T follicular helper cell (primary cell): ENCODE results near the gene FAM117B.

Experiments
- DNase-seq: peaks from one replicate; pipeline ENCODE4 v3.0.0-alpha.2; 2020; ENCODE audit warnings: low read depth
- total RNA-seq, 2 experiments: gene quantifications; one replicate each; lab custom pipeline; 2026; lab: John Stamatoyannopoulos, UW

FAM117B gene
- 26.7 to 51.8 reads per million in 2 experiments for total RNA-seq

DNA sequence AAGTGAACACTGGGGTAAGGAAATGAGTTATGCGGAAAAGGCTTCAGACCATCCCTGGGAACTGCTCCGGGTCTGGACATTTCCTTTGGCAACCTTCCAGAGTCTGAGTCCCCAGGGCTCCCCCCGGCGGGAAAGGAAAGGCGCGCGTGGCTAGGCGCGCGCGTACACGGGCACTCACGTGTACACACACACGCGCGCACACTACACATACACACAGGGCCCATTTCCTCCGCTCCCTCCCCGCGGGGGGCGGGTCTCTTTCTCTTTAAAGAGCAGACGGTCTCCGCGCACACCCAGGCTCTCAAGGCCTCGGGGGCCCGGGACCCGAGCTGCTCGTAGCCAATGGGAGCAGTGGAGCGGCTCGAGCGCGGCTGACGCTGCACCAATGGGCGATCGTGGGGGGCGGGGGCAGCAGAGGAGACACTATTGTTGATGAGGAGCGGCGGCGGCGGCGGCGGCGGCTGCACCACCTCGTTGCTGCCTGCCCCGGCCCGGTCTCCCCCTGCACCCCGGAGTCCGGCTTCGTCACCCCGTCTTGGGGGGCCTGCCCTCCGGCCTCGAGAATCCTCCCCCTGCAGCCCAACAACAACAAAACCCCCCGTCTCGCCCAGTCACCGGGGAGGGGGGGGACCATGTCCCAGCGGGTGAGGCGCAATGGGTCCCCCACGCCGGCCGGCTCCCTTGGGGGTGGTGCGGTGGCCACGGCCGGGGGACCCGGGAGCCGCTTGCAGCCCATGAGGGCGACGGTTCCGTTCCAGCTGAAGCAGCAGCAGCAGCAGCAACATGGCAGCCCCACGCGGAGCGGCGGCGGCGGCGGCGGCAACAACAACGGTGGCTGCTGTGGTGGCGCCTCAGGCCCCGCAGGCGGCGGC lies at the start of gene FAM117B:
Gene FAM117B, plus strand, starts transcription at position 414 of the 872 bp plus-strand sequence. Its CDS starts 219 bp downstream, at position 633.
- DNase-seq, result peak; percentile 98

DNA sequence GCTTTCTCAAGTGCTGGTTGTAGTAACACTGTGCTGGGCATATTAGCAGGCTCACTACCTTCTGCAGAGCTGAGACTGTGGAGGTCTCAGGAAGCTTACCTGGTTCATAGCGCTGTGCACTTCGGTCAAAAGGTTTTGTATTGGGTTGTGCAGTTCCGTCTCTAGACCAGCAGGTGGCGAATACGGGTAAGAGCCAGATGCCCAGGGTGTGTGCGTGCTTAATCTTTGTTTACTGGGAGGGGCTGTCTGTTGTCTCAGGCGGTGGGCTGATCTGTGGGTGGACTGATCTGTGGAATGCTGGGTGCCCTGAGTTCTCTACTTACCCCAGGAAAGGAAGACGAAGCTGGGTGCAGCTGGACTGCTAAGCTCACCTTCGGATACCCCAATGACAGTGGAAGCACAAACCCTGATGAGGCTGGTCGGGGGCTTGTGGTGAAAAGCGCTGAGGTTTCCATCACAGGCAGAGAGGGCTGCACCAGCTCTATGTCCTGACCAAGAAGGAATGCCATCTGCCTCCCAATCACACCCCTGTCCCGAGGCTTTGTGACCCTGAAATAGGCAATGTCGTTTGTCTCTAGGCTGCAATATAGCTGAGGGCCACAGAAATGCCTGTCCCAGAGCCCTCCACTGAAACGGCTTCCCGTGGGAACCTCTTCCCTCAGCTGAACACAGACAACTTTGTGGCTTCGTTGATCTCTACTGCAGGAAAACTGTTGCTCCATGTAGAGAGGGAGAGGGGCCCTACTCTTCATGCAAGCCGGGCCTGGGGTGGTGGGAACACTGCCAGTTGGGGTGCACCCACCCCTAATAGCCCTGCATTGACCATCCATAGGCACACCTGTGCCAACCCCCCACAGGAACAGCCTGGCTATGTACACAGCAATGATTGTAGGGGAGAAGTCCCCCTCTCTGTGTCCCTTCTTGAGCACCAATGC lies 45.9 kb upstream of the FAM117B start:
- peak; percentile 51 for DNase-seq

DNA sequence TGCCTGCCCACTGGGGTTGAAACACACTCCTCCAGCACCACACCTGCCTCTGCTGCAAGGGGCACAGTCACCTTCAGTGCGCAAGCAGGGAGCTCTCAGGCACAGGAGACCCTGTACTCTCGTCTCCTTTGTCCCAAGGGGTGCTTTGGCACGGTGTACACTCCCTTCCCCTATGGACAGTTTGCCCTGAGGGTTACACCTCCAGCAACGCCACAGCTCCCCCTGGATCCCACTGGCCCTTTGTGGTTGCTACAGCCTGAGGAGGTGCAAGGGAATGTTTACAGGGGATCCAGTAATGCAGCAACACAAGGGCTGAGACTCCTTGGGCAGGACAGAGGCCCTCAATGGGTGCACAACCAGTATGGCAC lies 45.2 kb upstream of the FAM117B start:
- no peak for DNase-seq

DNA sequence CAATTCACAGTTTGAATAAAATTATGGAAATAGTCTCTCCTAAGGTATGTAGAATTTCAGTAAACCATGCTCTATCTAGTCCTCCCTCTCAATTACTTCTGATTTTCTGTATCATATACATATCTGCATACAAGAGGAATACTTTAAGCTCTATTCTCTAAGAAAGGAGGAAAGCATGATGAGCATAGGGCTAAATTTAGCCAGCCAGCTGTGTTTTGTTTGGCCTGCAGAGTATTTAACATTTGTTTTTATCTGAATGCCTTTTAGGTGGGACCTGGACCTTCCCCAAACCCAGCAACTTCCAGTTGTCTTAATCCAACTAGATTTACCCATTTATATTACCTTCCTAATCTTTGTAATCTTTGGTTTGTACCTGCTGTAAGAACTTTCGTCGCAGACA lies 42.2 kb upstream of the FAM117B start:
- no peak for DNase-seq

DNA sequence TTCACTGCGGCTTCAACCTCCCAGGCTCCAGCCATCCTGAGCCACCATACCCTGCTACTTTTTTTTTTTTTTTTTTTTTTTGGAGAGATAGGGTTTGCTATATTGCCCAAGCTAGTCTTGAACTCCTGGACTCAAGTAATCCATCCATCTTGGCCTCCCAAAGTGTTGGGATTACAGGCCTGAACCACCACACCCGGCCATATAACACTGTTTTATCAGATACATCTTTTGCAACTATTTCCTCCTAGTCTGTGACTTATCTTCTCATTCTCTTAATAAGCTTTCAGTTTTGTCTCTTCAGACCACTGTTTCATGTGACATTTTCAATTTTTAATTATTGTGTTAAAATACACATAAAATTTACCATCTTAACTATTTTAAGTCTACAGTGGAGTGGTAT lies 35.7 kb upstream of the FAM117B start:
- no peak for DNase-seq

DNA sequence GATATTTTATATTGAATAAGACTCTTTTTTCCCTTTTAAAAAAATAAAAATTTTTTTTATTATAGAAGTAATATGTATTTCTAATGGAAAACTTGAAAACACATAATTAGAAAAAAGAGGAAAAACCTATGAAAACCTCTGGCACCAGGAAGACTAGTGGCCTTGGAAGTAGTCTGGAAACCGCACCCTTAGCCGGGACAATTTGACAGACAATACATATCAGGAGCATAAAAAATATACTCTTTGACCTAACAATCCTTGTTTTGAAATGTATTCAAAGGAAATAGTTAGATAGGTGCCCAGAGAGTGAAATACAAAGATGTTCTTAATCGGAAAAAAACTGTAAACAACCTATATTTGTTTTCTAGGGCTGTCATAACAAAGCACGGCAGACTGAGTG lies 34.9 kb upstream of the FAM117B start:
- DNase-seq, result no peak

DNA sequence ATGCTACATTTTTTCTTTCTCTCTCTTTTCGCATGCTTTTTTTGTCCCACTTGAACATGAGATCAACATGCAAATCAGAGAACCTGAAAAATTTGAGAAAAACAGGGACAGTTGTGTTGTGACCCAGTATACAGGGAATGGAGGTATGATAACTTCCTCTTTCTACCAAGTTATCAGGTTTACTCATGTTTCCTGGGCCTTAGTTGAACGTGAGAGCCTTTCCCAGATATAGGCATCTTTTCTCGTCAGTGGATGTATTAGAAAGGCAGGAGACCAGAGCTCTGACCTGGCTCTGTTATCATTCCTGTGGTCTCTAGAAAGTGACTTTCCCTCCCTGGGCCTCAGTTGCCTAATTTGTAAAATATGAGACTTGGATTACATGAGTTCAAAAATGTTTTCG lies 30.1 kb upstream of the FAM117B start:
- no peak for DNase-seq

DNA sequence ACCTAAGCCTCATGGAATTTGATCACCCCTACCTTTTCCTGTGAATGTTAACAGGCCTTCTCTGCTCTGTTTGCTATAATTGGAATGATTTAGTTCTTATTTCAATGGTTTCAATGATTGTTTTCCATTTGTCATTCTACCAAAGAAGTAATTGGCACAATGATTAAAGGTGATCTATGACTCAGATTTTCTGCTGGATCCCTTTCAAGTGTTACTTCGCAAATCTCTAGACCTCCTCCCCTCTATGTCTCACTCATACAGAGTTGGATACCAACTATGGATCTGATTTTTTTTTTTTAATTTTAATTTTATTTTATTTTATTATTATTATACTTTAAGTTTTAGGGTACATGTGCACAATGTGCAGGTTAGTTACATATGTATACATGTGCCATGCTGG lies 29.6 kb upstream of the FAM117B start:
- no peak for DNase-seq

DNA sequence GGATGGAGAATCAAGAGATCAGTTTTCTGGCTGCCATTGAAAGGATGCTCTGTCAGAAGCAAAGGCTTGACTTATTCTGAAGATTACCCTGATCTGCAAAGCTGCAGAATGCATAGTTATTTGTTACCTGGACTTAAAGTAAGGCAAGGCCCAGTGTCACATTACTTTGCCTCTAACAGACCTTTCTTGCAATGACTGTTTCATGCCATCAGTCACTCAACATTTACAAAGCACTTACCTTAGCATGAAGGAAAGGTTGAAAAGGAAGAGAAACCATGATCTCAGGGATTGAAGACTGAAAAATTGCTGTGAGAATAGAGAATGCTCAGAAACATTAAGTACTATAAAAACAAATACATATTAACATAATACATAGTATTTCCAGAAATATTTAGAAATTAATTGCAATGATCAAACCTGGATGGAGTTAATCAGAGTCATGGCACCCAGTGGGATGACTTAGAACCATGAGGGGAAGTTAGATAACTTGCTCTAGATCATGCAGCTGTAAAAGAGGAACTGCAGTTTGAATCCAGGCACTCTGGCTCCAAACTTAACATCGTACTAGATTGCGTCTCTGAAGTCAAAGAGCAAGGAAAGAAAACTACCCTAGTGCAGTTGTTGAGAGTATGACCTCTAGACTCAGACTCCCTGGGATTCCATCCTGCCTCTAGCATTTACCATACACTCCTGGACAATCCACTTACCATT lies 26.5 kb upstream of the FAM117B start:
- DNase-seq, result no peak

DNA sequence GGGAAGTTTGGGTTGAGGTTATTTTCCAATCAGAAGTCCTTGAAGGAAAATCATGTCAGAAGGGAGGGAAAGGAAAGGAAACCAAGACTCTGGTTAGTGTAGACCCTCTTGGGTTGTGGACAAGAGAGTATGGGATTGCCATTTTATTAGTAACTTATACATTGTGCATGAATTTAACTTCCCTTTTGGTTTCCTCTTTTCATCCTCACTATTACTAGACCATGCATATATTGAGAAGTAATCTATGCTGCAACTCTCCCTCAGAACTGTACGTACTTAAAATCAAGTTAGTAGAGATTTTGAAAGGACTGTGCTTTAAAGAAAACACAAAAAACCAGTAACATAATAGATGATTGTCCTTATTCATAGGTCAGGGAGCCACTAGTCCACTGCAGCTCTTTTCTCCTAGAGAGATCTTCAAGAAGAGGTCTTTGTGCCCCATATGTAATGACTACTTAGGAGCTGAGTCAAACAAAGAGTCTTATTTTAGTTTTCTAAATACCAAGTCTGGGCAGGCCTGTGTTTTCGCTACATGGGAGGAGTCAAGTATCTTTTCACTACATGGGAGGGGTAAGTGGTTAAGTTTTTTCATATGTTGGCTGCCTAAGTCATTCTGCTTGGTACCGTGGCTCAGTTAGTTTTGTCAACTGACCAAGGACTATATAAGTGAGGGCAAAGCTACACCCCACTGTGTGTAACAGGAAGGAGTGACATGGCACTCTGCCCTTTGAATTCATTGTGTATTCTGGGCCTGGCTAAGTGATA lies 25.2 kb upstream of the FAM117B start:
- no peak for DNase-seq

DNA sequence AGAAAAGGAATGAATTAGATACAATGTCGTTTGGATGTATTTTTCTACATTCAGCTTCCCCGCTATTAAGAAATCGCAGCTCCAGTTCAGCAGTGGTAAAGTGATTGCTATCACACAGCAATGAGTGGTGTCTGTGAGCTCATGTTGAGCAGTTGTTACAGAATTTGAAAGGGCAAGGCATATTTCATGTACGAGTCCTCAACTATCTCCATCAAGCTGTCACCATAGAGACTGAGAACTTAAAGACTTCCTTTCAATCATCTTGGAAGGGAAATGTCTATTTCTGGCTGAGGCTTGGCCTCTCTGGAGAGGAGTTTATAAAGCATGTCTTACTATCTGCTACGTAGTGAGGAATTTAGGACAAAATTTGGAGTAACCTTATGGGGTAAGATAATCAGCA lies 24.4 kb upstream of the FAM117B start:
- no peak for DNase-seq

DNA sequence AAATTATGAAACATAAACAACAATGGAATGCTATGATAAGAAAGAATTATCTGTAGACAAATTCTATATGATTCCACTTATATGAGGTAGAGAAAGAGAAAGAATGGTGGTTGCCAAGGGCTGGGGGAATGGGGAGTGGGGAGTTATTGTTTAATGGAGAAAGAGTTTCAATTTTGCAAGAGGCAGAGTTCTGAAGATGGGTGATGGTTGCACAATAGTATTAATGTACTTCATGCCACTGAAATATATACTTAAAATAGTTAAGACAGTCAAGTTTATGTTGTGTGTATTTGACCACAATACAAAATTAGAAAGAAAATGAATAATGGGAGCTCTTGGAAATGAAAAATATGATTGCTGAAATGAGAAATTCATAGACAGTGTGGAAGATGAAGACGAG lies 22.6 kb upstream of the FAM117B start:
- DNase-seq, result no peak

DNA sequence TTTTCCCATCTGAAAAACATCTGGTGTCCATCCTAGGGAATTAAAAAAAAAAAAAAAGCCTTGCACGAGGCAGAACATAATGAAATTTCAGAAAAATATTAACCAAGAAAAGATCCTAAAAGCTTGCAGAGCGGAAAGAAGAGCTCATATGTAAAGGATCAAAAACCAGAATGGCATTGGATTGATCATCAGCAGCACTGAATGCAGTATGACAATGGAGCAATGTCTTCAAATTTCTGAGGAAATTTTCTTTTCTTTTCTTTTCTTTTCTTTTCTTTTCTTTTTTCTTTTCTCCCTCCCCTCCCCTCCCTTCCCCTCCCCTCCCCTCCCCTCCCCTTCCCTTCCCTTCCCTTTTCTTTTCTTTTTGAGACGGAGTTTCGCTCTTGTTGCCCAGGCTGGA lies 21.3 kb upstream of the FAM117B start:
- no peak for DNase-seq

DNA sequence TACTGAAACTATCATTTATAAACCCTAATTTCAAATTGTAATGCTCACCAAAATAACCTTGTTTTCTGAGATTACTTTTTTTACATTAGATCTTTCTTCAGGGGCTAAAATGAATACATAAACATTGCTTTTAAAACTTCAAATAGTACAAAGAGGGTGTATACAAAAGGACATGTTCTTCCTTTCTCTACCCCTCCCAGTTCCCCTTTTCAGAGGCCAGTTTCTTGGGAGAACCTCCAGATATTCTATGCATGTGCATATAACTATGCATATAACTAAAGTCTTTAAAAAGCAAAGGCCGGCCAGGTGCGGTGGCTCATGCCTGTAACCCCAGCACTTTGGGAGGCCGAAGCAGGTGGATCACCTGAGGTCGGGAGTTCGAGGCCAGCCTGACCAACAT lies 10.6 kb upstream of the FAM117B start:
- no peak for DNase-seq

DNA sequence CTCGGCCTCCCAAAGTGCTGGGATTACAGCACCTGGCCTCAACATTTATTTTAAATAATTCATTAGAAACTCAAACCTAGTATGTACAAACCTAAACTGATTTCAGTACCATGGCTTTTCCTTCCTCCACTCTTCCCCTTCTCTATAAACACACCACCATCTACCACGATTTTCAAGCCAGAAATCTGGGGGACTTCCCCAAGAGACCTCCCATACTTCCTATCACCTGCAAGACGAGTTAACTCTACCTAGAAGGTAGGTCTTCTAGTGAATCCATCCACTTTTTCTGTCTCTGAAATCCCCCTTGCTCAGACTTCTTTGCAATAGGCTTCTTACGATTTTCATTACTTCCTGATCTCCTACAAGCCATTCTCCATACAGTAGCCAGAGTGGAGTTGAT lies 7.7 kb upstream of the FAM117B start:
- no peak for DNase-seq

DNA sequence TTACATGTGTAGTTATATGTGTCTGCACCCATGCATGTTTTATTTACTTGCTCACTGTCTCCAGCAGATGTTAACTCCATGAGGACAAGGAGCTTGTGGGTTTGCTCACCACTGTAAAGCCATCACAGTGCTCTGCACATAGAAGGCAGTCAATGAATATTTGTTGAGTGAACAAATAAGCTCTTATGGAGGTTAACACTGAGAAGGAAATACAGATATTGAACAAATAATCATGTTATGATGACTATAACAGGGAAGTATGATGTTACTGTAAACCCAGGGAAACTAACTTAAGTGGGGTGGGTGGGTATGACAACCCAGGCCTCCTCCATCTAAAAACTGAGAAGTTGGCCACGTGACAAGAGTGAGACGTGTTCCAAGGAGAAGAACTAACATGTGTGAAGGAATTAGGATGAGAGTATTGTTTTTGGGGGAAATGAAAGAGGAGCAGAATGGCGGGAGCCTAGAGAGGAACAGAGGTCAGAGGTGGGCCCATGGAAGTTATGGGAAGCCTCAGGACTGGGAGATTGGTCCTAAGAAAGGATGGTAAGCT lies 6.0 kb upstream of the FAM117B start:
- DNase-seq, result no peak

DNA sequence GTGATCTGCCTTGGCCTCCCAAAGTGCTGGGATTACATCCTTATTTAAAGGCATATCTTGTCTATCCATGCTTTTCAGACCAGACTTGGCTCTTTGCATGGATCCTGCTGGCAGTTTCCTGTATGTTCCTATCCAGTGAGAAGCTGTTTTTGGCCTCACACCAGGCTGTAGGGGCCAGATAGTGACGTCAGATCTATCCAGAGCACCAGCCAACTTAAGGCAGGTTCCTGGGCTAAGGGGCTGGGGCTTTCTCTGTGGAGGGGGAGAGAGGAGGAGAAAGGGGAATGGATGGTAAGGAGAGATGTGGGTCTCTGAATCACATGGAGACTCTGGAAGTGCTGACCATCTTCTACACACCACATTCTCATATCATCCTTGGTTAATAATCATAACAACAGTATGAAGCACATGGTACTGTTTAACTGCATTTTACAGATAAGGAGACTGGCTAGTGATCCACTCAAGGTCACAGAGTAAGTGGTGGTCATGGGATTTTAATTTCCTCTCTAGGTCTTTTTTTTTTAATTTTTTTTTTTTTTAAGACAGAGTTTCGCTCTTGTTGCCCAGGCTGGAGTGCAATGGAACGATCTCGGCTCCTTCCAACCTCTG lies 2.0 kb upstream of the FAM117B start:
- no peak for DNase-seq

DNA sequence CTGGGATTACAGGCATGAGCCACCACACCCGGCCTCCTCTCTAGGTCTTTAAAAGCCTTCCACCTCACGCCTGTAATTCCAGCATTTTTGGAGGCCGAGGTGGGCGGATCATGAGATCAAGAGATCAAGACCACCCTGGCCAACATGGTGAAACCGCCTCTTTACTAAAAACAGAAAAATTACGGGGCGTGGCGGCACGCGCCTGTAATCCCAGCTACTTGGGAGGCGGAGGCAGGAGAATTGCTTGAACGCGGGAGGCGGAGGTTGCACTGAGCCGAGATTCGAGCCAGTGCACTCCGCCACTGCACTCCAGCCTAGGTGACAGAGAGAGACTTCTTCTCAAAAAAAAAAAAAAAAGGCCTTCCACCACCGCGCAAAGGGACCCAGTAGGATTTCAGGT lies 1.3 kb upstream of the FAM117B start:
- DNase-seq, result no peak

DNA sequence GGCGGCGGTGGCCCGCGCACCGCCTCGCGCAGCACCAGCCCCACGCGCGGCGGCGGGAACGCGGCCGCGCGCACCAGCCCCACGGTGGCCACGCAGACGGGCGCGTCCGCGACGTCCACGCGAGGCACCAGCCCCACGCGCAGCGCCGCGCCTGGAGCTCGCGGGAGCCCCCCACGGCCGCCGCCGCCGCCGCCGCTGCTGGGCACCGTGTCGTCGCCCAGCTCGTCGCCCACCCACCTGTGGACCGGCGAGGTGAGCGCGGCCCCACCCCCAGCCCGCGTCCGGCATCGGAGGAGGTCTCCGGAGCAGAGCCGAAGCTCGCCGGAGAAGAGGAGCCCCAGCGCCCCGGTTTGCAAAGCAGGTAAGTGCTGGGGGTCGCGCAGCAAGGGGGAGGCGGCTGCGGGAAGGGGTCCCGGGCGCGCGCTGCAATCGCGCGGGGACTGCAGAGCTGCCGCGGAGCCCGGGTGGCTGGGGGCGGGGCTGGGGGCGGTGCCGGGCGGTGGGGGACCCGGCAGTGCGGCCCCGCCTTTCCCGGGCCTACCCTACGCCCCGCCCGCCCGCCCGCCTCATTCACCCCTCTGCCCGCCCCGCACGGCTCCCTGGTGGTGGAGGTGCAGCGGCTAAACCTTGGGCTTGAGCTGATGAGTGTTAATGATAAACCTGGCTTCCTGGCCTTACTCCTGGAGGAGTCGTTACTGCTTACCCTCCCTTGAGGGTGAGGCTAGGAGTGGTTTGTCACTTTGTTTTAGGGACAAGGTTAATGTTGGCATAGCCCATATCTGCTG lies 851 bp downstream of the FAM117B start:
- DNase-seq, result peak; percentile 84

DNA sequence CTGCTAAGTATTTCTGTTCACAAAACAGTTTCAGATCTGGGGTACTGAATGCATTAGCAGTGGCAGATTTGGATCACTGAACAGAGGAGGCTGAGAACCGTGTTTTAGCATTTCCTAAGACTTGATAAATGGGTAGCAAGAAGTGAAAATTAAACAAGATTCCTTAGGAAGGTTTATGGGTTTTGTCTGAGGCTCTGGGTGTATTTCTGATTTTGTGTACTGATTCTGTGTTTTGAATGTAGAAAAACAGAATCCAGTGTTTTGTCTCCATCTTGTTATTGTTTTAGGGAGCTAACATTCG lies 1.4 kb downstream of the FAM117B start:
- no peak for DNase-seq
